Neural progenitor cell (in vitro differentiated cells): Measurements from ENCODE around the gene PPFIBP1.

Experiments used
- EZH2 ChIP-seq: fragments of 200-600 bp; sonication (generic); IDR thresholded peaks from 2 replicates; pipeline ENCODE4 v1.6.1; 2017; ENCODE audit warnings: antibody characterized with exemption, mild to moderate bottlenecking, moderate library complexity
- EZH2phosphoT487 ChIP-seq: fragments of 200-600 bp; sonication (generic); IDR thresholded peaks from 2 replicates; pipeline ENCODE4 v1.6.1; 2017; ENCODE audit warnings: antibody characterized with exemption
- TF ChIP-seq, protein P1 (sequence below): fragments of 200-600 bp; sonication (generic); IDR thresholded peaks from 2 replicates; pipeline ENCODE4 v1.5.1; 2017; ENCODE audit warnings: antibody characterized with exemption, mild to moderate bottlenecking

DNA sequence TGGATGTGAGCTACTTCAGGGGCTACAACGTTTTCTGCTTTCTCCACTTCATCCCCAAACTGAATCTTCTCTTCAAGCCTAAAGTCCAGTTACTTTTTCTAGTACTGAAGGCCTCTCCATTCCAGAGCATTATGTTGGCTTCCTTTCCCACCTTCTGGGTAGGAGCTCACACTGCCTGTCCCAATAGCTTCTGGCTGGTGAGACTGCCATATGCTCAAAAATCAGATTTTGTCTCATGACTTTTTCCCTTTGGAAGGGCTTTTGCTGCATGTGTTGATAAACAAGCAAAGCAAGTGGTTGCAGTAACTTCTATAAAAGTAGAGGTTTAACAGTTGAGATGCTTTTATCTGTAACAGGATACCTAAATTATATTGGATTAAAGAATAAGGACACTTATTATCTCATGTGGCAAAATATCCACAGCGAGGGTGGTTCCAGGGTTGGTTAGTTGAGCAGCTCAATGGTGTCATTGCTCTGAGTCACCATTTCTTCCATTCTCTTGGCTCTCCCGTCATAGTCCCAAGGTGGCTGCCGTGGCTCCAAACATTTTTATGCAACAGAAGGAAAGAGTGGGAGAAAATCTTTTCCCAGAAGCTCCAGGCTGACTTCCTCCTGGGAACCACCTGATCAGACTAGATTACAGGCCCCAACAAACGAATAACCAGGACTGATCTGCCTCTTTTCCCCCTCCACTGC, 15.1 kb upstream of the PPFIBP1 start:
- TF ChIP-seq, protein P1, sequence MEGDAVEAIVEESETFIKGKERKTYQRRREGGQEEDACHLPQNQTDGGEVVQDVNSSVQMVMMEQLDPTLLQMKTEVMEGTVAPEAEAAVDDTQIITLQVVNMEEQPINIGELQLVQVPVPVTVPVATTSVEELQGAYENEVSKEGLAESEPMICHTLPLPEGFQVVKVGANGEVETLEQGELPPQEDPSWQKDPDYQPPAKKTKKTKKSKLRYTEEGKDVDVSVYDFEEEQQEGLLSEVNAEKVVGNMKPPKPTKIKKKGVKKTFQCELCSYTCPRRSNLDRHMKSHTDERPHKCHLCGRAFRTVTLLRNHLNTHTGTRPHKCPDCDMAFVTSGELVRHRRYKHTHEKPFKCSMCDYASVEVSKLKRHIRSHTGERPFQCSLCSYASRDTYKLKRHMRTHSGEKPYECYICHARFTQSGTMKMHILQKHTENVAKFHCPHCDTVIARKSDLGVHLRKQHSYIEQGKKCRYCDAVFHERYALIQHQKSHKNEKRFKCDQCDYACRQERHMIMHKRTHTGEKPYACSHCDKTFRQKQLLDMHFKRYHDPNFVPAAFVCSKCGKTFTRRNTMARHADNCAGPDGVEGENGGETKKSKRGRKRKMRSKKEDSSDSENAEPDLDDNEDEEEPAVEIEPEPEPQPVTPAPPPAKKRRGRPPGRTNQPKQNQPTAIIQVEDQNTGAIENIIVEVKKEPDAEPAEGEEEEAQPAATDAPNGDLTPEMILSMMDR = no peak
- TF ChIP-seq EZH2phosphoT487 (no peak), EZH2 (no peak)
